GM23338 (cell line): ENCODE data around the gene BIRC3. TPM values are rescaled to one million over a fixed set of nuclear protein-coding genes. Genes with fewer than 3 reads are reported as not detected.

Experiments
- ATAC-seq: fragments of 200-7000 bp; cut with Tn5 transposase; 3 replicates; pipeline ENCODE4 v1.9.1; 2020
- DNase-seq: peaks from one replicate; pipeline ENCODE4 v3.0.0-alpha.2; 2015; ENCODE audit warnings: low spot score
- H2AFZ ChIP-seq: fragments of 200-600 bp; sonication (generic); 2 replicates; pipeline ENCODE4 v1.8.0; 2016; ENCODE audit warnings: antibody characterized with exemption, mild to moderate bottlenecking, moderate library complexity
- H3F3A ChIP-seq: fragments of 200-600 bp; sonication (generic); replicated peaks from 2 replicates; pipeline ENCODE4 v1.8.0; 2017; ENCODE audit warnings: antibody characterized with exemption, mixed run types, low read depth
- H3K27ac ChIP-seq: fragments of 200-600 bp; sonication (generic); 2 replicates; pipeline ENCODE4 v1.6.1; 2016; ENCODE audit warnings: low read depth
- H3K27me3 ChIP-seq: fragments of 200-600 bp; sonication (generic); 2 replicates; pipeline ENCODE4 v1.8.0; 2016; ENCODE audit warnings: mild to moderate bottlenecking, mixed run types, moderate library complexity; ENCODE audit not compliant: insufficient read depth
- H3K36me3 ChIP-seq: fragments of 200-600 bp; sonication (generic); 2 replicates; pipeline ENCODE4 v1.8.0; 2016; ENCODE audit warnings: mild to moderate bottlenecking; ENCODE audit not compliant: insufficient read depth
- H3K4me1 ChIP-seq: fragments of 200-600 bp; sonication (generic); 2 replicates; pipeline ENCODE4 v1.8.0; 2016; ENCODE audit warnings: mild to moderate bottlenecking, moderate library complexity; ENCODE audit not compliant: insufficient read depth
- H3K4me2 ChIP-seq: fragments of 200-600 bp; sonication (generic); 2 replicates; pipeline ENCODE4 v1.7.1; 2017; ENCODE audit warnings: mixed run types
- H3K4me3 ChIP-seq: fragments of 200-600 bp; sonication (generic); 2 replicates; pipeline ENCODE4 v1.6.1; 2016; ENCODE audit warnings: mixed run types
- H3K79me2 ChIP-seq: fragments of 200-600 bp; sonication (generic); replicated peaks from 2 replicates; pipeline ENCODE4 v1.8.0; 2017; ENCODE audit warnings: mild to moderate bottlenecking; ENCODE audit not compliant: insufficient read depth
- H3K9me2 ChIP-seq: fragments of 200-600 bp; sonication (generic); 2 replicates; pipeline ENCODE4 v1.8.0; 2017; ENCODE audit not compliant: insufficient read depth
- H4K20me1 ChIP-seq: fragments of 200-600 bp; sonication (generic); replicated peaks from 2 replicates; pipeline ENCODE4 v1.8.0; 2017; ENCODE audit warnings: mild to moderate bottlenecking; ENCODE audit not compliant: insufficient read depth
- H3K27ac Mint-ChIP-seq: 2 replicates; pipeline ENCODE4 v1.8.0; 2020; ENCODE audit warnings: inconsistent platforms, mild to moderate bottlenecking, moderate library complexity, mixed read lengths
- H3K27me3 Mint-ChIP-seq: 3 replicates; pipeline ENCODE4 v1.8.0; 2022; ENCODE audit warnings: low read depth, mild to moderate bottlenecking, moderate library complexity, mixed read lengths, inconsistent platforms; ENCODE audit not compliant: insufficient read depth, poor library complexity
- H3K36me3 Mint-ChIP-seq: 3 replicates; pipeline ENCODE4 v1.8.0; 2021; ENCODE audit warnings: low read depth, mild to moderate bottlenecking, inconsistent platforms, moderate library complexity, mixed read lengths
- H3K4me1 Mint-ChIP-seq: 3 replicates; pipeline ENCODE4 v1.8.0; 2020; ENCODE audit warnings: mild to moderate bottlenecking, inconsistent platforms, mixed read lengths
- H3K4me3 Mint-ChIP-seq: 3 replicates; pipeline ENCODE4 v1.8.0; 2021; ENCODE audit warnings: moderate library complexity, mild to moderate bottlenecking, inconsistent platforms, mixed read lengths
- H3K9me3 Mint-ChIP-seq: 3 replicates; pipeline ENCODE4 v1.8.0; 2020; ENCODE audit warnings: moderate library complexity, mild to moderate bottlenecking, inconsistent platforms, mixed read lengths
- CREB1 ChIP-seq: fragments of 250-450 bp; sonication (Bioruptor Pico); IDR thresholded peaks from 2 replicates; pipeline ENCODE4 v1.5.0; 2020; ENCODE audit warnings: low read depth, mild to moderate bottlenecking, moderate library complexity
- EZH2phosphoT487 ChIP-seq: fragments of 200-600 bp; sonication (generic); IDR thresholded peaks from one replicate; pipeline ENCODE4 v1.8.1; 2018; ENCODE audit warnings: antibody characterized with exemption; ENCODE audit not compliant: unreplicated experiment
- JUNB ChIP-seq: IDR thresholded peaks from one replicate; pipeline ENCODE4 v1.6.1; 2016; ENCODE audit warnings: antibody characterized with exemption; ENCODE audit not compliant: unreplicated experiment
- NANOG ChIP-seq: IDR thresholded peaks from 2 replicates; pipeline ENCODE4 v1.6.1; 2016; ENCODE audit warnings: antibody characterized with exemption, borderline replicate concordance
- REST ChIP-seq: IDR thresholded peaks from one replicate; pipeline ENCODE4 v1.6.1; 2018; ENCODE audit warnings: antibody characterized with exemption; ENCODE audit not compliant: unreplicated experiment
- ZNF114 ChIP-seq: fragments of 250-450 bp; sonication (Bioruptor Pico); IDR thresholded peaks from 2 replicates; pipeline ENCODE4 v1.5.0; 2020; ENCODE audit warnings: mild to moderate bottlenecking, moderate library complexity
- ZNF331 ChIP-seq: fragments of 250-450 bp; sonication (Bioruptor Pico); IDR thresholded peaks from 2 replicates; pipeline ENCODE4 v1.5.0; 2020; ENCODE audit warnings: low read depth, mild to moderate bottlenecking, moderate library complexity
- polyA plus RNA-seq: library from polyadenylated mRNA; unstranded; fragments of >200 nt; fragmentation: Nextera tagmentation; extraction: Ambion mirVana; gene quantifications from 2 replicates; pipeline ENCODE4 v1.2.1, GENCODE V29; 2016
- total RNA-seq: library from RNA; depleted of rRNA; stranded (reverse); fragments of >200 nt; shearing (Covaris generic); gene quantifications from 2 replicates; pipeline ENCODE4 v1.2.3, GENCODE V29; 2014
- TF ChIP-seq, protein P1 (sequence below), 2 experiments: fragments of 200-600 bp in 1 of 2; sonication (generic) in 1 of 2; conservative IDR thresholded peaks; 2 replicates each; pipeline versions ENCODE4 v1.5.1 to v1.6.1; 2016 to 2017; ENCODE audit warnings: antibody characterized with exemption in 2 of 2, low read depth in 2 of 2, mild to moderate bottlenecking in 2 of 2, moderate library complexity in 1 of 2
- TF ChIP-seq, protein P2 (sequence below): fragments of 250-450 bp; sonication (Bioruptor Pico); IDR thresholded peaks from 2 replicates; pipeline ENCODE4 v1.5.0; 2020; ENCODE audit warnings: mild to moderate bottlenecking, moderate library complexity

Gene BIRC3
- total and polyA plus RNA-seq, 2 experiments from 2014 or later: 0.03 TPM; not detected in 1

- no peaks in the 10 kb centered on the region for H3K79me2 ChIP-seq
- H3K9me2 ChIP-seq: no peaks in the 10 kb centered on the region
- H4K20me1 ChIP-seq: no peaks in the 10 kb centered on the region
- TF ChIP-seq CREB1 (CRISPR knock-in tag) (no peak), NANOG (no peak), EZH2phosphoT487 (no peak), ZNF331 (CRISPR knock-in tag) (no peak), REST (no peak), JUNB (no peak)
- TF ChIP-seq, protein P1, sequence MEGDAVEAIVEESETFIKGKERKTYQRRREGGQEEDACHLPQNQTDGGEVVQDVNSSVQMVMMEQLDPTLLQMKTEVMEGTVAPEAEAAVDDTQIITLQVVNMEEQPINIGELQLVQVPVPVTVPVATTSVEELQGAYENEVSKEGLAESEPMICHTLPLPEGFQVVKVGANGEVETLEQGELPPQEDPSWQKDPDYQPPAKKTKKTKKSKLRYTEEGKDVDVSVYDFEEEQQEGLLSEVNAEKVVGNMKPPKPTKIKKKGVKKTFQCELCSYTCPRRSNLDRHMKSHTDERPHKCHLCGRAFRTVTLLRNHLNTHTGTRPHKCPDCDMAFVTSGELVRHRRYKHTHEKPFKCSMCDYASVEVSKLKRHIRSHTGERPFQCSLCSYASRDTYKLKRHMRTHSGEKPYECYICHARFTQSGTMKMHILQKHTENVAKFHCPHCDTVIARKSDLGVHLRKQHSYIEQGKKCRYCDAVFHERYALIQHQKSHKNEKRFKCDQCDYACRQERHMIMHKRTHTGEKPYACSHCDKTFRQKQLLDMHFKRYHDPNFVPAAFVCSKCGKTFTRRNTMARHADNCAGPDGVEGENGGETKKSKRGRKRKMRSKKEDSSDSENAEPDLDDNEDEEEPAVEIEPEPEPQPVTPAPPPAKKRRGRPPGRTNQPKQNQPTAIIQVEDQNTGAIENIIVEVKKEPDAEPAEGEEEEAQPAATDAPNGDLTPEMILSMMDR (conservative IDR thresholded peaks at IDR 0.05; ENCODE audit: low read depth in 2 of 2): no peak
- DNase-seq (no peak), ATAC-seq (no peak)
- no peaks in the 10 kb centered on the region for H3K36me3 Mint-ChIP-seq
- no peaks in the 10 kb centered on the region for H3K36me3 ChIP-seq
- no peak overlapping the region for H3K27ac ChIP-seq
- H2AFZ ChIP-seq: no peak overlapping the region
- no peak overlapping the region for H3K4me3 Mint-ChIP-seq
- peaks cover 7% of the 10 kb centered on the region for H3K27me3 Mint-ChIP-seq
- peaks cover 8% of the 10 kb centered on the region for H3K4me1 Mint-ChIP-seq
- H3F3A ChIP-seq: no peaks in the 10 kb centered on the region
- H3K27ac Mint-ChIP-seq: no peak overlapping the region
- no peak overlapping the region for H3K4me2 ChIP-seq
- H3K4me3 ChIP-seq: no peak overlapping the region
- H3K9me3 Mint-ChIP-seq: no peaks in the 10 kb centered on the region; the same call in 2 of the 3 replicates
- peaks cover 4% of the 10 kb centered on the region; the same call in 1 of the 2 replicates for H3K27me3 ChIP-seq
- H3K4me1 ChIP-seq: no peaks in the 10 kb centered on the region
Observed at GRCh38 chr11:102318469-102318868, 1.2 kb downstream of the BIRC3 start.

GRCh38 chr11:102319544-102319943 lies 2.3 kb downstream of the BIRC3 start:
- H2AFZ ChIP-seq: no peak overlapping the region
- H3K36me3 Mint-ChIP-seq: no peaks in the 10 kb centered on the region
- no peak overlapping the region for H3K27ac ChIP-seq
- no peaks in the 10 kb centered on the region for H3F3A ChIP-seq
- H3K27me3 Mint-ChIP-seq: peaks cover 5% of the 10 kb centered on the region
- peaks cover 4% of the 10 kb centered on the region; the same call in 1 of the 2 replicates for H3K27me3 ChIP-seq
- peaks cover 8% of the 10 kb centered on the region for H3K4me1 Mint-ChIP-seq
- H3K4me3 ChIP-seq: no peak overlapping the region
- H3K79me2 ChIP-seq: no peaks in the 10 kb centered on the region
- no peaks in the 10 kb centered on the region for H3K9me2 ChIP-seq
- H4K20me1 ChIP-seq: no peaks in the 10 kb centered on the region
- no peak overlapping the region for H3K4me3 Mint-ChIP-seq
- no peak for ATAC-seq
- no peaks in the 10 kb centered on the region for H3K36me3 ChIP-seq
- no peaks in the 10 kb centered on the region; the same call in 2 of the 3 replicates for H3K9me3 Mint-ChIP-seq
- H3K4me2 ChIP-seq: no peak overlapping the region
- no peak for DNase-seq
- no peaks in the 10 kb centered on the region for H3K4me1 ChIP-seq
- H3K27ac Mint-ChIP-seq: no peak overlapping the region
- TF ChIP-seq ZNF114: no peak
- TF ChIP-seq, protein P2, sequence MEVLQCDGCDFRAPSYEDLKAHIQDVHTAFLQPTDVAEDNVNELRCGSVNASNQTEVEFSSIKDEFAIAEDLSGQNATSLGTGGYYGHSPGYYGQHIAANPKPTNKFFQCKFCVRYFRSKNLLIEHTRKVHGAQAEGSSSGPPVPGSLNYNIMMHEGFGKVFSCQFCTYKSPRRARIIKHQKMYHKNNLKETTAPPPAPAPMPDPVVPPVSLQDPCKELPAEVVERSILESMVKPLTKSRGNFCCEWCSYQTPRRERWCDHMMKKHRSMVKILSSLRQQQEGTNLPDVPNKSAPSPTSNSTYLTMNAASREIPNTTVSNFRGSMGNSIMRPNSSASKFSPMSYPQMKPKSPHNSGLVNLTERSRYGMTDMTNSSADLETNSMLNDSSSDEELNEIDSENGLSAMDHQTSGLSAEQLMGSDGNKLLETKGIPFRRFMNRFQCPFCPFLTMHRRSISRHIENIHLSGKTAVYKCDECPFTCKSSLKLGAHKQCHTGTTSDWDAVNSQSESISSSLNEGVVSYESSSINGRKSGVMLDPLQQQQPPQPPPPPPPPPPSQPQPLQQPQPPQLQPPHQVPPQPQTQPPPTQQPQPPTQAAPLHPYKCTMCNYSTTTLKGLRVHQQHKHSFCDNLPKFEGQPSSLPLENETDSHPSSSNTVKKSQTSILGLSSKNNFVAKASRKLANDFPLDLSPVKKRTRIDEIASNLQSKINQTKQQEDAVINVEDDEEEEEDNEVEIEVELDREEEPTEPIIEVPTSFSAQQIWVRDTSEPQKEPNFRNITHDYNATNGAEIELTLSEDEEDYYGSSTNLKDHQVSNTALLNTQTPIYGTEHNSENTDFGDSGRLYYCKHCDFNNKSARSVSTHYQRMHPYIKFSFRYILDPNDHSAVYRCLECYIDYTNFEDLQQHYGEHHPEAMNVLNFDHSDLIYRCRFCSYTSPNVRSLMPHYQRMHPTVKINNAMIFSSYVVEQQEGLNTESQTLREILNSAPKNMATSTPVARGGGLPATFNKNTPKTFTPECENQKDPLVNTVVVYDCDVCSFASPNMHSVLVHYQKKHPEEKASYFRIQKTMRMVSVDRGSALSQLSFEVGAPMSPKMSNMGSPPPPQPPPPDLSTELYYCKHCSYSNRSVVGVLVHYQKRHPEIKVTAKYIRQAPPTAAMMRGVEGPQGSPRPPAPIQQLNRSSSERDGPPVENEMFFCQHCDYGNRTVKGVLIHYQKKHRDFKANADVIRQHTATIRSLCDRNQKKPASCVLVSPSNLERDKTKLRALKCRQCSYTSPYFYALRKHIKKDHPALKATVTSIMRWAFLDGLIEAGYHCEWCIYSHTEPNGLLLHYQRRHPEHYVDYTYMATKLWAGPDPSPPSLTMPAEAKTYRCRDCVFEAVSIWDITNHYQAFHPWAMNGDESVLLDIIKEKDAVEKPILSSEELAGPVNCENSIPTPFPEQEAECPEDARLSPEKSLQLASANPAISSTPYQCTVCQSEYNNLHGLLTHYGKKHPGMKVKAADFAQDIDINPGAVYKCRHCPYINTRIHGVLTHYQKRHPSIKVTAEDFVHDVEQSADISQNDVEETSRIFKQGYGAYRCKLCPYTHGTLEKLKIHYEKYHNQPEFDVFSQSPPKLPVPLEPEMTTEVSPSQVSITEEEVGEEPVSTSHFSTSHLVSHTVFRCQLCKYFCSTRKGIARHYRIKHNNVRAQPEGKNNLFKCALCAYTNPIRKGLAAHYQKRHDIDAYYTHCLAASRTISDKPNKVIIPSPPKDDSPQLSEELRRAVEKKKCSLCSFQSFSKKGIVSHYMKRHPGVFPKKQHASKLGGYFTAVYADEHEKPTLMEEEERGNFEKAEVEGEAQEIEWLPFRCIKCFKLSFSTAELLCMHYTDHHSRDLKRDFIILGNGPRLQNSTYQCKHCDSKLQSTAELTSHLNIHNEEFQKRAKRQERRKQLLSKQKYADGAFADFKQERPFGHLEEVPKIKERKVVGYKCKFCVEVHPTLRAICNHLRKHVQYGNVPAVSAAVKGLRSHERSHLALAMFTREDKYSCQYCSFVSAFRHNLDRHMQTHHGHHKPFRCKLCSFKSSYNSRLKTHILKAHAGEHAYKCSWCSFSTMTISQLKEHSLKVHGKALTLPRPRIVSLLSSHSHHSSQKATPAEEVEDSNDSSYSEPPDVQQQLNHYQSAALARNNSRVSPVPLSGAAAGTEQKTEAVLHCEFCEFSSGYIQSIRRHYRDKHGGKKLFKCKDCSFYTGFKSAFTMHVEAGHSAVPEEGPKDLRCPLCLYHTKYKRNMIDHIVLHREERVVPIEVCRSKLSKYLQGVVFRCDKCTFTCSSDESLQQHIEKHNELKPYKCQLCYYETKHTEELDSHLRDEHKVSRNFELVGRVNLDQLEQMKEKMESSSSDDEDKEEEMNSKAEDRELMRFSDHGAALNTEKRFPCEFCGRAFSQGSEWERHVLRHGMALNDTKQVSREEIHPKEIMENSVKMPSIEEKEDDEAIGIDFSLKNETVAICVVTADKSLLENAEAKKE (CRISPR knock-in tag): no peak
